HG02885 (cell line): Measurements from ENCODE around the gene ASPSCR1.

ENCODE experiments used
- ATAC-seq: cut with Tn5 transposase; IDR thresholded peaks from one replicate; pipeline ENCODE4 v1.9.1; 2021; ENCODE audit warnings: mild to moderate bottlenecking; ENCODE audit not compliant: unreplicated experiment, poor library complexity

ASPSCR1 gene

DNA sequence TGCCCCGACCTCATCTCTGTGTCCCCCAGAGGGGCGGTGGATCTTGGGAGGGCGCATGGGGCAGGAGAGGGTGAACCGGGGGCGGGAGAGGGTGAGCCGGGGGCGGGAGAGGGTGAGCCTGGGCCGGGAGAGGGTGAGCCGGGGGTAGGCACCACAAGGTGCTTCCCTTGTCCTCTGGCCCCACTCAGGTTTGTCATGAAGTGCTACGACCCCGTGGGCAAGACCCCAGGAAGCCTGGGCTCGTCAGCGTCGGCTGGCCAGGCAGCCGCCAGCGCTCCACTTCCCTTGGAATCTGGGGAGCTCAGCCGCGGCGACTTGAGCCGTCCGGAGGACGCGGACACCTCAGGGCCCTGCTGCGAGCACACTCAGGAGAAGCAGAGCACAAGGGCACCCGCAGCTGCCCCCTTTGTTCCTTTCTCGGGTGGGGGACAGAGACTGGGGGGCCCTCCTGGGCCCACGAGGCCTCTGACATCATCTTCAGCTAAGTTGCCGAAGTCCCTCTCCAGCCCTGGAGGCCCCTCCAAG lies 18.9 kb downstream of the ASPSCR1 start:
- no peak for ATAC-seq

DNA sequence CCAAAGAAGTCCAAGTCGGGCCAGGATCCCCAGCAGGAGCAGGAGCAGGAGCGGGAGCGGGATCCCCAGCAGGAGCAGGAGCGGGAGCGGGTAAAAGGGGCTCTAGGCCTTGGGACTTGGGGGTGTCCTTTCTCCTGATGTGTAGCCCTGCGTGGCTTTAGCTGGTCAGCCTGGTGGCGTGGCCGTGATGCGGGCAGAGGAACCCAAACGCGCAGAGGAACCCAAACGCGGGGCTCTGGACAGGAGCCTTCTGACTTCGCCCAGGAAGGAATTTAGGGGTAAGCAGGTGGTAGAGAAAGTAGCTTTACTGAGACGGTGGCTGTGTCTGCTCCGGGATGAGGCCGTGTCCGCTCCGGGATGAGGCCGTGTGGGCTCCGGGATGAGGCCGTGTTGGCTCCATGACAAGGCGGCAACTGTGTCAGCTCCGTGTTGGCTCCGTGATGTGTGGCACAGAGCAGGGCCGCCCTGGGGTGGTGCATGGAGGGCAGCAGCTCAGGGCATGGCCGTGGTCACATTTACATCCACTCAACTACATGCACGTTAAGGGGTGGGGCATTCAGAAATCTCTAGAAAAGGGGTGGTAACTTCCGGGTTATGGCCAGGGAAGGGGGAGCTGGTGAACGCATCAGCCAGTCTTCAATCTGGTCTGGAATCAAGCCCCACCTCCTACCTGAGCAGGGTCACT lies 19.5 kb downstream of the ASPSCR1 start:
- no peak for ATAC-seq

DNA sequence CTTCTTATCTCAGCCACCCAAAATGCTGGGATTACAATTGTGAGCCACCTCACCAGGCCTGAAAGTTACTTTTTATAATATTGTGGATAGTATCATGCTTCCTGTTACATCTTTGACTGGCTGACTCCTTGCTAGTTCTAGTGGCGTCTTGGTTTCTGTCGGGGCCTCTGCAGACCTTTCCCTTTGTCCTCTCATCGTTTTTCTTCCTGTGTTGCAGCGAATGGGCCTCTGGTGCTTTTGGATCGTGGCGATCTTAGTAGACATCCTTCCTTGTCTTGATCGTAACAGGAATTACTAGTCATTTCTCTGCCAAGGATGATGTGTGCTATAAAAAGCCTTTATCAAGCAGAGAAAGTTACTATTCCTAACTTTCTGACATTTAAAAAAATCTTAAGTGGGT lies 20.8 kb downstream of the ASPSCR1 start:
- ATAC-seq = no peak

DNA sequence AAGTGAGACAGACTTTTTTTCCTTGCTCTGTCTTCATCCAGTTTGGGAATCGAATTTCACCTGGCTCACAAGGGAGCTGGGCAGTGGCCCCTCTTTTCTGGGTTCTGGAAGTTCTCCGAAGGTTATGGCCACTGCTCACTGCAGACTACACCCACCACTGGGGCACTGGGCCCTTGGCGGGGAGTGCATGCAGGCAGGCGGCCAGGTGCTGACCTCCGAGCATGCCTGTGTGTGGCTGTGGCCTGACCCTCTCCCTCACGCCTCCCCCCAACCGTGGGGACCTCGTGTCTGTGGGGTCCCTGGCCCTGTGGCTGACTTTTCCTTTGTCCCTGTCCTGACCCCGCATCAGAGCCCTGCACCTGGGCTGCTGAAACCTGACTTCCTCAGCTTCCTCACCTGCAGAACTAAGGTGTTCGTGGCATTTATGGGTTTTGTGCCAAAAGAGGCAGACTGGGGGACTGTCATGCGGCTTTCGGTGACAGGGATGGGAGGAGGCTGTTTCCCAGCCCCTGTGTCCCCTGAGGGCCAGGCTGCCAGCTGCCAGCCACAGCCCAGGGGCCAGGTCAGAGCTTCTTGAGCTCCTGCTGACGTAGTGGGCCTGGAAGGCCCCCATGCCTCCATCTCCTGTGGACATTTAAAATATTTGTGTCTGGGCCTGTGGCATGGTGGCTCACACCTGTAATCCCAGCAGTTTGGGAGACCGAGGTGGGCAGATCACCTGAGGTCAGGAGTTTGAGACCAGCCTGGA lies 21.4 kb downstream of the ASPSCR1 start:
- no peak for ATAC-seq

DNA sequence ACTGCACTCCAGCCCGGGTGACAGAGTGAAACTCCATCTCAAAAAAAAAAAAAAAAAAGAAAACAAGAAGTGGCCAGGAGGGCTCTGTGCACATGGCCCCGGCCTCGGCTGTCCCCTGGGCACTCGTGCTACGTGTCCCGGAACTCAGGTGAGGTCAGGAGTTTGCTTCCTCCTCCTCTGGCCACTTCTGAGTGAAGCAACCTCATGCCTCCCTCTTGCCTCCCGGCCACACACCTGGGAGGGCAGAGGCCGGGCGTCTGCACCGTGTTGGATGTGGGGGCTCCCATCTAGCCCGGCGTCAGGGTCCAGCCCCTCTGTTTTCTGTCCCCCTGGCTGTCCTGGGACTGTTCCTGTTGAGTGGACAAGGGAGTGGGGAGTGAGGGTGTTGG lies 22.2 kb downstream of the ASPSCR1 start:
- no peak for ATAC-seq

DNA sequence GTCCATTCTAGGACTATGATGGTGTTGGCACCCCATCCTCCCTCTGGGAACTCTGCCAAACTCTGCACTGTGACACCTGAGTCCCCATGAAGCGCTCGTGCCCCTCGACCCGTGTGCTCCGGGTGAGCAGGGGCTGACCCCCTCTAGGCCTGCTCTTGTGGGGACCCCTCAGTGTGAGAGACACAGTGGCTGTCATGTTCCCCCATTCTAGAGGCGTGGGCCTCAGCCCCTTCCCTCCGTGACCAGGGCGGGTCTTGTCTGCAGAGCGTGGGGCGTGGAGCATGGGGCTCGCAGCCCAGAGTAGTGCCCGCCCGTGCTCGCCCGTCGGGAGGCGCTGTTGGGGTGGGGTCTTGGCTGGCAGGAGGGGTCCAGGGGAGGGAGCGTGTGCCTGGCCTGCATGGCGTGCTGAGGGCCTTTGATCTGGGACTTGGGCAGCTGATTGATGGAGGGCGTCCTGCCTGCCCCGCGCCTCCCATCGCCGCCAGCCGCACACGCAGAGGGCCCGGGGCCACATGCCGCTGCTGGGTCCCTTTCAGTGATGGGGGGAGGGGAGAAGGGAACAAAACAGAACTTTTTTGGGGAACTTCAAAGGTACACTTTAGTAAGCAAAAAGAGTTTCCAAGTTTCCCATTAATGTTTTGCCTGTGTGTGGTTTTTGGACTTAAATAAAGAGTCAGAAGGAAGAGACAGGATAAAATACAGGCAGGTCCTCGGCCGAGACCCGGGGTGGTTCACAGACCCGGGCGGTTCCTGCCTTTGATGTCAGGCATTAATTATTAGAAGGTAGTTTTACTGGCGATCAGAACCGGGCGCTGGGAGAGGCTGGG lies 22.8 kb downstream of the ASPSCR1 start:
- ATAC-seq = no peak

DNA sequence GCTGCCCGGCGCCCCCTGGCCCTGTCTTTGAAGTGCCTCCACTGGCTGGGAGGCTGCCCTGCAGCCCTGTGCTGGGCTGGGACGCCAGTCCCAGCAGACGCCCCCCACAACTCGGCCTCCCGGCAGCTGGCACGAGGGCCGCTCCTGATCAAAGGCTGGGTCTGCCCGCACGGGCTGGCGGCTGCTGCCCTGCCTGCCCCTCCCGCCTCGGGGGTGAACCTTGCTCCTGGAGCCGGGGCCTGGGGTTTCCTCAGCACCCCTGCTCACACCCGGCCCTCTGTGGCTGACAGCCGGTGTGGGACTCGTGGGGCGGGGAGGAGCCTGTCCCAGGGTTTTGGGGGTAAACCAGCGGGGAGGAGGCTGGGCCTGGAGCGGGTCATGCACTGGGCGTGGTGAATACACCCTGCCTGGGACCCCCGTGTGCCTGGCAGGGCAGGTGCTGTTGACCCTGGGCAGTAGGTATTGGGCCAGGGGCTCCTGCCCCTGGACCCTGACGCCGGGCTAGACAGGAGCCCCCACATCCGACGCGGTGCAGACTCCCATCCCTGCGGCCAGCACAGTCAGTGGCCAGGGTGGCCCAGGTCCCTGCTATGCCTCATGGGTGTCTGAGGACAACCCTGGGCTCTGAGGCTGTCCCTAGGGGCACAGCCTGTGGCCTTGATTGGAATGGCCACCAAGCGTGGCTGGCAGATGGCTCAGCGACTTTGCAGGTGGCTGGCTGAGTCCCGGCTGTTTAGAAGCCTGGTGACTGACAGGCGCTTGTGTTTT lies 23.6 kb downstream of the ASPSCR1 start:
- ATAC-seq = no peak

DNA sequence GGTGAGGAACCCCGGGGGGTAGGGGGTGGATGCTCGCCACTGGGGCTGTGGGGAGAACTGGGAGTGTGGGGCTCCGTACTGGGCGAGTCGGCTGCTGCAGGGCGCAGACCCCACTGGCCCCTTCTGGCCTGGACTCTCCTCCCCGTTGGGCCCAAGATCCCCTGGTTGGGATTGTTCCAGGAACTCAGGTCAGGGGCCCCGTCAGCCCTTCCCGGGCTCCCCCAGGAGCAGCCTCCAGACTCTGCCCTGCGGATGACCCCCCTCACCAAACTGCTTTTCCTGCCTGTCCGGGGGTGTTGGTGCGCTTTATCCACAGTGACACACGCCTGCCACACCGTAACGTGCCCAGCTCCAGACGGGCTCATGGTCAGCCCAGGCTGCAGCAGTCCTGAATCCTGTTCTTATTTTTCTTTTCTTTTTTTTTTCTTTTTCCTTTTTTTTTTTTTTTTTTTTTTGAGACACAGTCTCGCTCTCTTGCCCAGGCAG lies 24.2 kb downstream of the ASPSCR1 start:
- ATAC-seq = no peak

DNA sequence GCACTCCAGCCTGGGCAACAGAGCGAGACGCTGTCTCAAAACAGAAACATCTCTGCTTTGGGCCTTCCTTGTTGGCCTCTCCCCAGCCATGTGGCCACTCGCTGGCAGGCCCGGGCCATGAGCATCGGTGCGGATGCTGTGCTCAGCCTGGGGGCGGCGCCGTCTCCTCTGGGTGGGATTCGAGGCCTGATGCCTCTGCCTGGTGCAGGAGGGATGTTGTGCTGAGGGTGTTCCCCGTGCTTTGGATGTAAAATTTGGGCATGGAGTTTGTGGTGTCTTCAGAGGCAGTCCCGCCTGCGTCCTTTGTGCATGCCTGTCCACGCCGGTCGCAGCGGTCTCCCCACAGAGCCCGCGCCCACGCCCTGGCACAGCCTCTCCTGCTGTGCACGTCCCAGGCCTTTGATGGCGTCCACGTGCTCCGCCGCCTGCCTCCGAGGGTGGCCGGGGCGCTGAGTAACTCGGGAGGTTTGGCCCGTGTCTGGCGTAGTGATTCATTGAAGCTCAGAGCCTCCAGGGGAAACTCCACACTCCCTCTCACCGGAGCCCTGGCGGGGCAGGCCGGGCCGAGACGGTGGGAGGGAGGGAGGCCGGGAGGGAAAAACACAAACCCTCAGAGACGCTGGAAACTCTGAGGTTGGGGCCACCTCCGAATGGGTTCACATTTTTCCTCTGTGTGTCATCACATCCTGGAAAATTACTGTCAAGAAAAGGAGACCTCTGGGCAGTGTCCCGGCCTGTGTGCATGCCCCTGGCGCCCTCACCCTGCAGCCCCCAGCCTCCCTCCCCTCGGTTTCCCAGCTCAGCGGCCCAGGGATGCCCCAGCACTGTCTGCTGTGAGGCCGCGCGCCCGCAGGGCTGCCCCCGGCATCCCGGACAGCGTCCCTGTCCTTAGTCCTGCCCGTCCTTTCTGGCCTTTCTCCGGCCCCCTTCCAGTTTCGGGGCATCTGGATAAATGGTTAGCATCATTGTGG lies 26.3 kb downstream of the ASPSCR1 start:
- no peak for ATAC-seq

DNA sequence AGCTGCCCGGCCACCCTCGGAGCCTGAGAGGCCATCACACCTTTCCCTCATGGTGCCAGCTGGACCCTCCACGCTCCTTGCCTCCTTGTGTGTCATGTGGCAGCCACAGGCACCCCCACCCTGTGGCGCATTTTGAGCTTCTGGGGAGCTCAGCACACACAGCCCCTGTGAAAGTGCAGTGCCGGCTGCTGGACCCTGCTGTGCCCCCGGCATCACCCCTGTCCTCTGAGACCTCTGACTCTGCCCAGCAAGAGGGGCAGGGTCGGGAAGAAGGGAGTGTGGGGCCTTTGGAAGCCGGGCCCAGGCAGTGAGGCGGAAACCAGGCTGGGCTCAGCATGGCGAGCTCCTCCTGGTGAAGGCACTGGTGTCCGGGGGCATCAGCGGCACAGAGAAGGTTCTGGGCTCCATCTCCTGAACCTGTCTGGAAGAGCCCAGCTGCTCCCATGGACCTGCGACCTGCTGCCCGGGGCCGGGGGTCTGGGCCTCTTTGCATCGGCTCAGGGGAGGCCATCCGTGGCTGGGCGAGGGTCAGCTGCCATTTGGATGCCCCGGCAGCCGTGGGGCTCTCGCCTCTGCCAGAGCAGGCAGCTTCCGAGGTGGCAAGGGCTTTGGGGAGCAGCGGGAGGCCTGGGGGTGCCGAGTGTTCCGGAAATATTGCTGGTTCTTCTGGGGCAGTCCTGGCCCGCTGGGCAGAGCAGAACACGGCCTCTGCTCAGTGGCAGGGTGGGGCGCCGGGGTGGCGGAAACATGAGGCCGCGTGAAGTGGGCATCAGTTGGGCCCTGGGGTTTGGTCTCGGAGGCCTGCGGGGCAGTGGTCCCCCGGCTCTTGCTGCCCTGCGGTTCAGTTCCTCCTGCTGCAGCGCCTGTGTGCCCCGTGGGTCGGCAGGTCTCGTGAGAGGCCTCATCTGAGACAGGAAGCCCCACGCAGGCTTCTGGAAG lies 27.4 kb downstream of the ASPSCR1 start:
- no peak for ATAC-seq

DNA sequence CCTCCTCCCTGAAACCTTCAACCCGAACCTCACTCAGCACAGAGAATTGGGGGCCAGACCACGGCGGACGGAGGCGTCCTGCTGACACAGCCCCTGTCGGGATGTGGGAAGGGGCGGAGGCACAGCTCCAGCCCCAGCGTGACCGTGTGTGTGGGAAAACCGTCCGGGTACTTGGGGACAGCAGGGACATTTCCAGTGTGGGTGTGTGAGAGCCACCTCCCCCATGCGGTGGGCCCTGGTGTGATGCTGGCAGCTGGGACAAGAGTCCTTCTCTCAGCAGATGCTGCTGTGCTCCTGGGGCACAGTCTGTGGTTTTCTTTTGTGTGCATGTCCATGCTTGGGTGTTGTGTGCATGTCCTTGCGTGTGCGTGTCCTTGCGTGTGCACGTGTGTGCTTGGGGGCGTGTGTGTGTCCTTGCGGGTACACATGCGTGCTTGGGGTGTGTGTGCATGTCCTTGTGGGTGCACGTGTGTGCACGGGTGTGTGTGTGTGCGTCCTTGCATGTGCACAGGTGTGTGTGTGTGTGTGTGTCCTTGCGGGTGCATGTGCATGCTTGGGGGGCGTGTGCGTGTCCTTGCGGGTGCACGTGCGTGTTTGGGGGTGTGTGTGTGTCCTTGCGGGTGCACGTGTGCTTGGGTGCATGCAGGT lies 28.4 kb downstream of the ASPSCR1 start:
- no peak for ATAC-seq

DNA sequence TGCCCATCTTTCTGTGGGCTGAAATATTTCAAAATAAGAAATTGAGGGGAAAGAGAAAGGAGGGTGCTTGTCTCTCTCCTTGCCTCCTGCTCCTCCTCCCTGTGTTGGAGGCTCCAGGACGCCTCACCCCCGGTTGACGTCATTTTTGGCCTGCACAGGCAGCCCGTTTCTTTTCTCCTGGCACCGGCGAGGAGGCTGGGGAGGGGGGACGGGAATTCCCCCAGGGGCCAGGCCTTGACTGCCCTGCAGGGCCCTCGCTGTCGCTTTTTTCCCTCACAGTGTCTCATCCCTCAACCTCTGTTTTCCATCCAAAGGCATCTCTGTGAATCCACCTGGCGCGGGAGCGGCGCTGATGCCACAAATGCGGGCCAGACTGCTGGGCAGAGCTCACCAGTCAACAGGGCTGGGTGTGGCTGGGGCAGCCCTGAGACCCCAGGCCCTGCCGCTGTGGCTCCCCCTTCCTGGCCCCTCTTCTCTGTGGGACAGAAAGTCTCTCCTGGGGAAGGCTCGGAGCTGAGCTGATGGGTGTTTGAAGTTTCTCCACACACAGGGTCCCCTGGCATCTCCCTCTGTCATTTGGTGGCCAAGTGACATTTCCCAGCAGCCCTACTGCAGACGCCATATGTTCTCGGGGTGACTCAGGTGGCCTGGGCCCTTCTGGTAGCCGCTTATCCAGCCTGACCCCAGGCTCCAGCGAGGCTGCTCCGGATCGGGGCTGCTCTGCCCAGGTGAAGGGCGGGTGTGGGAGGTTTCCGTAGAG lies 29.2 kb downstream of the ASPSCR1 start:
- ATAC-seq = no peak

DNA sequence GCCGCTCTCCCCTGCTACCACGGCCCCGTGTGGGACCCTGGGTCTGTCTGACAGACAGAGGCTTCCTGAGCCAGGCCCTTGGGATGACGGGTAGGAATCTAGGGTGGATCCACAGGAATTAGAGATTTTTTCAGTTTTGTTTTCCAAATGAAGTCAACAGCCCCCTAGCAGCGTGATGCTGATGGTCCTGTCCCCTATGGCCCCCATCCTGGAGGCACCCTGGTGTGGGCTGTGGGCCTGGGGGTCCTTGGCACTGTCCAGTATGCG lies 29.7 kb downstream of the ASPSCR1 start:
- no peak for ATAC-seq

DNA sequence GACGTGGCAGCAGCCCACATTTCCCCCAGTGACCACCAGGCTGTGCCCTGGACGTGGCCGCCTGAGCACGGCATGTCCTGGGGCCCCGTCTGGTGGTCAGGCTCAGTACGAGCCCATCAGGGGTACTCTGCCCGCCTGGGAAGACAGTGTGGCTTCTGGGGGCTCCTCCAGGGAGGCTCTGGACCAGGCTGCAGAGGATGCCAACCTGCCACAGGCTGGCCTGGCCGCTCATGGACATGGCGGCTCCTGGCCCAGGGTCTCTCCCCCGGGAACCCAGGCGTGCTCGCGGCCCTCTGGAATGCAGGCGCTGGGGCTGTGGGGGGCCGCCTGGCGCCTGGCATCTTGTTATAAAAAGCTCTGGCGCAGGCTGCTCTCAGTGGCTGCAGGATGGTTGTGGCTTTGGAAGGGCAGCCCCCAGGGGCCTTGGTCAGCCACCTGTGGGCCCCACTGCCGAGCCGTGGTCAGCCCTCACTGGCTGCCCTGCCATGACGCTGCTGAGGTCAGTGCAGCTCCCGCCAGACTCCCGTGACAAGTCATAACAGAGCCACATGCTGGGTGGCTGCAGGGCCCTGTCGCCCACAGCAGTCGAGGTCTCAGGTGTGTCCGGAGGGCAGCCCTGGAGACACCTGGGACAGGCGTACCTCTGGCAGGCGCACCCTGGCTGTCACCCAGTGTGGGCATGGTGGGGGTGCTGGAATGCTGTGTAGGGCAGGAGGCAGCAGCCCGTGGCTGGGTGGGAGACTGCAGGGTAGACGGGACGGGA lies 30.2 kb downstream of the ASPSCR1 start:
- ATAC-seq = no peak

DNA sequence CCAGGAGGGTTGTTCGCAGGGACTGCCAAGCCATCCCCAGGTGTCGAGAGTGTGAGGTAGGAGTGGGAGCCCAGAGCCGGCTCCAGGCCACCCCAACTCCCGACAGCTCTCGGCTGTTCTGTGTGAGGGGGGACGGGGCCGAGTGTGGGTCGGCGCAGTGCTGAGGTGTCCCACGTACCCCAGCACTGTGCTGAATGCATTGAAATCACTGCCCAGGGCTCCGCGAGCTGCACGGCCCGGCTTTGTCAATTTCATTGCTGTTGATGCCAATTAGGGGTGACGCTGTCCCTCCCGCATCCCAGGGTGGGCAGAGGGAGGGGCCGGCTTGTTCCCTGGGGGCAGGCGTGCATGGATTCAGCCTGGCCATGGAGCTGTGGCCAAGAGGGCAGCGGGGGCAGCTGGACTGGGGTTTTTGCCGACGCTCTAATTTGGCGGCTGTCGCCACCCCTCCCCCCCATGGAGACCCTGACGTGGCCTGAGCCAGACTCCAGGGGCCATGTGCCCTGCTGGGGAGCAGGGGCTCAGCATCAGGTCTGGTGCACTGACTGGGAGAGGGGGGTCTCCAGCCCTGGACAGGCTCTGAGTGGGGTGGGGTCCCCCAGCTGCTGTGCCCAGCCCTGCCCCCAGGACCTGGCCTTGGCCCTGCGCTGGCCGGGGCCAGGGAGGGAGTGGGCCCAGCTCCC lies 31.0 kb downstream of the ASPSCR1 start:
- no peak for ATAC-seq

DNA sequence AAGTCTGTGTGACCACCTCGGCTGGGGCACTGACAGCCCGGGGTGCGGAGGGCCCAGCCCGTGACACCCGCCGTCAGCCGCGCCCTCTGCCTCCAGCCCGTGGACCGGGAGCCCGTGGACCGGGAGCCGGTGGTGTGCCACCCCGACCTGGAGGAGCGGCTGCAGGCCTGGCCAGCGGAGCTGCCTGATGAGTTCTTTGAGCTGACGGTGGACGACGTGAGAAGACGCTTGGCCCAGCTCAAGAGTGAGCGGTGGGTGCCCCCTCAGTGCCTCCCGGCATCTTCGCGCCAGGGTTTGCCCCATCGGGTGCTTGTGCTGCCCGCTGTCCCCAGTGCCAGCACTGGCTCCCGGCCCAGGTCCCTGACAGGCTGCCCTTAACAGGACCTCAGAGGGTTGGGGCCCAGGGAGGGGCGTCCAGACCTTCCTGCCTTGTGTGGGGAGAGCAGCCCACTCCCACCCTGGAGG lies 31.5 kb downstream of the ASPSCR1 start:
- ATAC-seq = no peak
